ENCODE results near the gene TRMT1. TPM values are rescaled to one million over a fixed set of nuclear protein-coding genes. Genes with fewer than 3 reads are reported as not detected.

Gene TRMT1
- total RNA-seq, 1 experiment from 2014 or later = 107 TPM

- in situ Hi-C loops (cut with HindIII; ENCODE audit: low pct_unique_long_range_greater_than_20kb, low sequenced_read_pairs) = no loop called here
- DNase-seq (ENCODE audit: low read depth) = no peak
Observed at GRCh38 chr19:13110099-13110610, 6.4 kb downstream of the TRMT1 start.

DNA sequence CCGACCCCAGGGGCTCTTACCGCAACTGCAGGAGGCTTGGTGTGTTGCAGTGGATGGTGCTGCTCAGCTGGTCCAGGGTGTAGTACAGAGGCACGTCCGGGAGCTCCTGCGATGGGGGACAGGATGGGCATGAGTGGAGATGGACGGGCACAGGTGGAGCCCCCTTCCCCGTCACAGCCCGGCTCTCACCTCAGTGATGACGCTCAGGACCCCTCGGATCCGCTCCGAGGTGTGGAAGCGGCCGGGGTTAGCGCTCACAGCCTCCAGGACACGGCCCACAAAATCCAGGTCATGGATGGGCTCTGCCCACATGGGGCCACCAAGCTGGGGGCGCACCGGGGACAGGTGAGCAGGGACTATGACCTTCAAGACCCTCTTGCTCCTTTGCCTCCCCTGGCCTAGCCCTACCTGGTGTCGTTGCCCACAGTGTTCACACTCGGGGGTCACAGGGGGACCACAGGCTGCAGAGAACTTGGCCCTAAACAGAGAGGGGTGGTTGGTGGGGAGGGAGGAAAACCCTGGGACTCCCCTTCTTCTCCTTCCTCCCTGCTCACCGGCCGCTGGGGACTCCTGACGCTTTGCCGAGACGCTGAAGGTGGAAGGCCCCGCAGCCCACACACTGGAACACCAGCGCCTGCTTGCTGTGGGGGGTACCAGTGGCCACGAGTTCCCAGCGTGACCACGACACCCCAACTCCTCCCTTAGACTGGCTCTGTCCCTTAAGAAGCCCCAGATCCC, 7.0 kb downstream of the TRMT1 start:
- in situ Hi-C loops (cut with HindIII; ENCODE audit: low pct_unique_long_range_greater_than_20kb, low sequenced_read_pairs) = no loop called here
- no peak for DNase-seq (ENCODE audit: low read depth)

DNA sequence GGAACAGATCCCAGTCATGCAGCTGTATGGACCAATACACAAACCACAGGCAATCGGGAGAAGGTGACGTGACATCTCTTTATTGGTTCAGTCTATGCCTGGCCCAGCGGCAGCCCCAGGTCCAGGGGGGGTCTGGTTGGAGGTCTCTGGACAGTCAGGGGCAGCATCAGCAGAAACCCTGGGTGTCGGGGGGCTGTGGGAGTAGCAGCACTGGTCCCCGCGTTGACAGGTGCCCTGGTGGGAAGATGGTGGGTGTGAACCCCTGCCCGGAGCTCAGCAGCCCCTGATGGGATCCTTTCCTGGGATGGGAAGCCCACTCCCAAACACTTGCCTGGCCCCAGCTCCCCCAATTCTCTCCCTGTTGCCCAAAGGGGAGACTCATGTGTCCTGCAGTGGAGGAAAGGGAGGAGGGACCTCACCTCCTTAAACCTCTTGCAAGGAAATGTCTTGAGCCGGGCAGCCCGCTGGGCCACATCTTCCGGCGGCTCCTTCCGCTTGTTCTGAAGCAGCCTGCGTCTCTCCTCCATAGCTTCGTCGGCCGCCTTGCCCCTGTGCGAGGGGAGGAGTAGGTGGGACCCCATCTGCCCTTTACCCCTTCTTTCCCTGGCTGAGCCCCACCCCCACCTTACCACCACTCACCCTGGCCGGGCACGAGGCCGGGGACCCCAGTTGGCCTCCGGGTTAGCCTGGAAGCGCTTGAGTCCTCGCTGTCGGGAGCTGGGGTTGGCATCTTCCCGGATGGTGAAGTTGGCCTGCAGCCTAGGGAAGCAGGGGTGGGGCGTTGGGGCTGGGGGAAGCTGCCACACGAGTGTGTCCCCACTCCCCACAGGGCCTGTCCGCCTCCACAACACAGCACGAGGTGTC, 11.5 kb downstream of the TRMT1 start:
- in situ Hi-C loops (cut with HindIII; ENCODE audit: low pct_unique_long_range_greater_than_20kb, low sequenced_read_pairs) = no loop called here
- DNase-seq (ENCODE audit: low read depth) = no peak

- in situ Hi-C loops (cut with HindIII; ENCODE audit: low pct_unique_long_range_greater_than_20kb, low sequenced_read_pairs) = no loop called here
Observed at GRCh38 chr19:13104360-13104847, 12.1 kb downstream of the TRMT1 start.

GRCh38 chr19:13103581-13104359, 12.8 kb downstream of the TRMT1 start:
- in situ Hi-C loops (cut with HindIII; ENCODE audit: low pct_unique_long_range_greater_than_20kb, low sequenced_read_pairs) = no loop called here
- DNase-seq (ENCODE audit: low read depth) = no peak

More at GRCh38 chr19:13104360-13104847, 12.1 kb downstream of the TRMT1 start:
- DNase-seq (ENCODE audit: low read depth) = no peak

GRCh38 chr19:13102666-13103580, 13.6 kb downstream of the TRMT1 start, which contains the start of gene LYL1:
LYL1 (minus strand) TSS chr19:13102858; CDS start chr19:13101171, 1,687 bp downstream.
- in situ Hi-C loops (cut with HindIII; ENCODE audit: low pct_unique_long_range_greater_than_20kb, low sequenced_read_pairs) = no loop called here
- no peak for DNase-seq (ENCODE audit: low read depth)

- in situ Hi-C loops (cut with HindIII; ENCODE audit: low pct_unique_long_range_greater_than_20kb, low sequenced_read_pairs) = no loop called here
- no peak for DNase-seq (ENCODE audit: low read depth)
Observed at GRCh38 chr19:13102416-13102665, 14.2 kb downstream of the TRMT1 start.

GRCh38 chr19:13101590-13102415, 14.7 kb downstream of the TRMT1 start:
- DNase-seq (ENCODE audit: low read depth) = no peak
- in situ Hi-C loops (cut with HindIII; ENCODE audit: low pct_unique_long_range_greater_than_20kb, low sequenced_read_pairs) = no loop called here

DNA sequence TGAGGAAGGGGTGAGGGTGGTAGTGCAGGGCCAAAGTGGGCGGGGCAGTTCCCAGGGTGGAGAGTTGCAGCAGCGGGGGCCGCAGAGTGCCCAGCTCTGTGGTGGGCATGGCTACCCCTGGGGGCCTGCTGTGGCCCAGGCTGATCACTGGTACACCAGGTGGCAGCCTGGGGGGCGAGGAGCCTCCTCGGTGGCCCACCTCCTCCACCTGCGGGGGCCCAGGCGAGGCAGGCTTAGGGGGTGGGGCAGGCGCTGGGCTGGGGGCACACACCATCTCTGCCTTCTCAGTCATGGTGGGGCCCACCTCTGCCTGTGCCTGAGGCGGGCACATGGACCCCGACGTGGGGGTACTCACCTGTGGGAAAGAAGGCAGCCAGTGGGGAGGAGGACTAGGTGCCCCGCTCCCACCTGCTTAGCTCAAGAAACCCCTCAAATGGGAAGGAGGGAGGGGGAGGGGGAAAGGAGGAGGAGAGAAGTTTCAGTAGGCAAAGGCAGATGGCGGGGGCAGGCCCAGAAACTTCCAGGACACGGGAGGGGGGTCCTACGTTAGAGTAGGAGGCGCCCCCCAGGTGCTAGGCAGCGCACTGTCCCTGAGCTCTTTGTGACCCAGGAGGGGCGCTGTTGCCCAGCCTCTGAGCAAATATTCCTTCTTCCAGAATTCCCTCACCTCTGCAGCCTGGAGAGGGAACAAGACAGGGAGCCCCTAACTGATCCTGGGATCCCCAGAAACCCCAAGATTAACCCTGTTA, 15.5 kb downstream of the TRMT1 start:
- no peak for DNase-seq (ENCODE audit: low read depth)
- in situ Hi-C loops (cut with HindIII; ENCODE audit: low pct_unique_long_range_greater_than_20kb, low sequenced_read_pairs) = no loop called here

DNA sequence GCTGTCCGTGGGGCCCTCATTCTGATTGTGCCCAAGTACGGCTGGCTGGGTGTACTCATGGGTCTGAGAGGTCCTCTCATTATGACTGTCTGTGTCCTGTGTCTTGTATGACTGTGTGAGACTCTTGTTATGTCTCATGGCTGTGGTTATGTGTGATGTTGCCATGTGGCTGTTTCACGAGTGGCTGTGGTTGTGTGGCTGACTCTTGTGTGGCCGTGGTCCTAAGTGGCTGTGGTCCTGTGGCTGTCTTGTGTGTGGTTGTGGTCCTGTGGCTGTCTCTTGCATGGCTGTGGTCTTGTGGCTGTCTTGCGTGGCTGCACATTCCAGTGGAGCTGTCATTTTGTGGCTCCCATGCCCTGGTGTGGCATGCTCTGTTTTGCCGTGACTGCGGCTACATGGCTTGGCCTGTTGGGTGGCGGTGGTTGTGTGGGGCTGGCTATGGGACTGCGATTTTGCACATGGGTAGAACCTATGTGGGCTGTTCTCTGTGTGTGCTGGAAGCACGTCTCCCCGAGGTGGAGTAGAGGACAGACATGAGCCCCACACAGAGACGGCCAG, 16.4 kb downstream of the TRMT1 start:
- DNase-seq (ENCODE audit: low read depth) = no peak
- in situ Hi-C loops (cut with HindIII; ENCODE audit: low pct_unique_long_range_greater_than_20kb, low sequenced_read_pairs) = no loop called here

DNA sequence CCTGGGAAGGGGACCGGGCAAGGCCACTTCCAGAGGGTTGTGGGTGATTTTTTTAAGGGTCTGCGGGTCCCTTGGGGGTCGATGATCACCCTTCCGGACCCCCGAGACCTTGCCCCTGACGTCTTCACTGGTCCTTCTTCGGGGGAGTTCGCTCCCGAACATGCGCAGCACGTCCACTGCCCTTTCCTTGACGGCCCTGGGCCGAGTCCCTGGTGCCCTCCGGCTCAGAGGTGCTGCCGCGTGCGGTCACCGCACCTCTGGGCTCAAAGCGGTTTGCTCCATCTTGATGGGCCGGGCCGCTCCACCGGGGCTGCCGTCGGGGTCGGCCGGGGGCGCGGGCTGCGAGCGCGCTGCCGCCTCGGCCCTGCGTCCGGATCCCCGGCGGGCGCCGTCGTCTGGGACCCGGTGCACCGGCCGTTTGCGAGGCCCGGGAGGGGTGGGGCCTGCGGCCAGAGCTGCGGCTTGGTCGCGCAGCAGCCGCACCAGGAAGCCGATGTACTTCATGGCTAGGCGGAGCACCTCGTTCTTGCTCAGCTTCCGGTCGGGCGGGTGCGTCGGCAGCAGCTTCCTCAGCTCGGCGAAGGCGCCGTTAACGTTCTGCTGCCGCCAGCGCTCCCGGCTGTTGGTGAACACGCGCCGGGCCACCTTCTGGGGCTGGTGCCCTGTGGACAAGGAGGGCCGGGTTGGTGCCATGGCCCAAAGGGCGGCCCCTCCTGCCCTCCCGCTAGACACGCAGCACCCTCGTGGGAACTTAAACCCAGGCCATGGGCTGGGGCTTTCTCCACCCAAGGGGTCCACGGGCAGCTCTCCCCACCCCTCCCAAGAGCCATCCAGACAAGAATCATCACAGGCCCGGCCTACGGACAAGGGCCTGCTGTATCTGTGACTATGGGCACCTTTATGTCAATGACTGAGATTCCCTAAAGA, 17.2 kb downstream of the TRMT1 start:
- no peak for DNase-seq (ENCODE audit: low read depth)
- in situ Hi-C loops (cut with HindIII; ENCODE audit: low pct_unique_long_range_greater_than_20kb, low sequenced_read_pairs) = no loop called here

DNA sequence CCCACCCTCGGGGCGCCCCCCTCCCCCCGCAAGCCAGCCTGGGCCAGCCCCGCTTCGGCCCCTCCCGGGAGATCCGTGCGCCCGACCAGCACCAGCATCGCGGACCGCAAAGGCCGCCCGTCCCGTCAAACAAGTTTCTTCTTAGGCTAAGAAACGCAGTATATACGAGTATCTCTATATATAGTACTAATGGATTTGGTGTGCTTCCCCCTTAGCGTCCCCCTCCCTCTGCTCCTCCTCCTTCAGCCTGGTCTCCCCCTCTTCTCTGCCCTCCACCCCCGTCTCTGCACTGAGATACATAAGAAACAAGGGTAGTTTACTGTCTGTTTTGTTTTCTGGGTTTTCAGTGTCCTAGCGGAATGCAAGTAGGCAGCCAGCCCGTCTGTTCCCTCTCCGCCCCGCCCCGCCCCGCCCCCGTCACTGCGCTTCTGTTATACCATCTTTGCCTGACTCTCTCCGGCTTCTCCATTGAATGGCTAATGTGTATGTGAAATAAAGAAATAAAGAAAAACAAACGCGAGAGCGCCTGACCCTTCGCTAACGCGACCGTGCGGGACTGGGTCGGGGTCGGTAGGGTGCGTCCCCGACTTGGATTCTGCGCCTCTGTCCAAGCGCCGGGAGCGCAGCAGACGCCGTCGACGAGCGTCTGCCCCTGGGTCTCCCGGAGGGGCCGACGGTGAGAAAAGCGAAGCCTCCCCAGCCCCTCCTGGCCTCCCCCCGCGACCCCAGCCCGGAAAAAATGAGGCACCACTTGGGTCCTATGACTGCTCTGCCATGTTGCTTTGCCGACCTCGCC, 18.1 kb downstream of the TRMT1 start:
- in situ Hi-C loops (cut with HindIII; ENCODE audit: low pct_unique_long_range_greater_than_20kb, low sequenced_read_pairs) = no loop called here
- DNase-seq (ENCODE audit: low read depth) = no peak

- no peak for DNase-seq (ENCODE audit: low read depth)
- in situ Hi-C loops (cut with HindIII; ENCODE audit: low pct_unique_long_range_greater_than_20kb, low sequenced_read_pairs) = no loop called here
Observed at GRCh38 chr19:13097463-13098258, 18.9 kb downstream of the TRMT1 start.

All from Caki2 (cell line).